Occipital lobe (tissue), 2 donors: ENCODE results near the gene DZIP1. TPM values are rescaled to one million over a fixed set of nuclear protein-coding genes. Genes with fewer than 3 reads are reported as not detected.

ENCODE experiments used
- DNase-seq: peaks from one replicate; lab custom pipeline; 2025; lab: John Stamatoyannopoulos, UW
- total RNA-seq: library from RNA; depleted of rRNA; stranded (reverse); fragments of >200 nt; gene quantifications from one replicate; pipeline ENCODE4 v1.2.3, GENCODE V29; 2014

DZIP1 gene
- total RNA-seq, 1 donor from 2014 or later = 43.7 TPM

DNA sequence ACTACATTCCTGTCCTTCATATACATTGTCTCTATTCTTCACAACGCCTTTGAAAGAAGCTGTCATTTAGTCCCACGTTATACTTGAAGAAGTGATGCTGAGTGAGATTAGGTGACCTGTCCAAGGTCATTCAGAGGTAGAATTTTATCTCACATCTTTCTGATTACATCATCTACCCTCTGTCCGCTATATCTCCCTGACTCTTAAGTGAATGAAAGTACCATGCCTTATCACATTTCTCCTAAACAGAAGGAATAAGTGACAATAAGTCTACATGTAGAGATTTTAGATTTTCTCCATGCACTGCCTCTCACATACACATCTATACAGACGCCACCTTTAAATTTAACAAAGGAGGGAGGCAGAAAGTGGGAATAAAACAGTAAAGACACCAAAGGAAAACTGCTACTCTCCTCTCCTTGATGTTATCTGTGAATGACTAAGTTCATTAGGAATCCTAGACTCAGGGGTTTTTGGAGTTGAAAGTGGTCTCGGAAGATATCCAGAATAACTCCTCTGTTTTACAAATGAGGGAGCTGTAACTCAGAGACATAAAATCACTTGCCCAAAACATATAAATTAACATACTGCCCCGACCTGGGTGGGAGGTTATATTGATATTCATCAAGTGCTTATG, 96.9 kb downstream of the DZIP1 start:
- DNase-seq = no peak

DNA sequence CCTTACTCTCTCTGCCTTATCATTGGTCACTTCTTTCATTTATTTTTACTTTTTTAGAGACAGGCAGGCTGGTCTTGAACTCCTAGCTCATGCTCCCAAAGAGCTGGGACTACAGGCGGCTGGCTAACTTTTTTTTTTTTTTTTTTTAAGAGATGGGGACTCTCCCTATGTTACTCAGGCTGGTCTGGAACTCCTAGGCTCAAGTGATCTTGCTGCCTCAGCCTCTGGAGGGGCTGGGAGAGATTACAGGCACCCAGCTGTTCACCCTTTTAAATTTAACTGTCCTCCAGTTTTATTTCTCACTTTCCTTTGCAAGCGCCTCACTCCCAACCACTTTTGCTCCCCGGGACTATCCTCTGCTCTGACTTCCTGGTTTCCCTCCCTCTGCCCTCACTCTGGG, 97.6 kb downstream of the DZIP1 start:
- no peak for DNase-seq

DNA sequence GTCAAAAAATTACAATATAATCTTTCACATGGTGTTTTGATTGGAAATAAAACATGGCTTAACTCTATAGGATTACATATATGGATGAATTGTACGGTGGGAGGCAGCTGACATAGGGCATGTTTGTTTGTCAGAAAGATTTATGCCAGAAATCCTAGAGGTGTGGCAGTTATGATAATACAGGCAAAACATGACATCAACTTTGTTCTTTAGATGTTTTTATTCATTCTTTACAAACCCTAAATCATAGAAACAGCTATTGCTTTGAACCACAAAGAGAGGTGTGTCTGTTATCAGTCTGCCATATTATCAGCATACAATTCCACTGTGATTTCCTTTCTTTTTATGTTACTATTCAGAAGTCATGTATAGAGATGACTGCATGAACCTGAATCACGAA, 100.2 kb downstream of the DZIP1 start:
- DNase-seq = no peak

DNA sequence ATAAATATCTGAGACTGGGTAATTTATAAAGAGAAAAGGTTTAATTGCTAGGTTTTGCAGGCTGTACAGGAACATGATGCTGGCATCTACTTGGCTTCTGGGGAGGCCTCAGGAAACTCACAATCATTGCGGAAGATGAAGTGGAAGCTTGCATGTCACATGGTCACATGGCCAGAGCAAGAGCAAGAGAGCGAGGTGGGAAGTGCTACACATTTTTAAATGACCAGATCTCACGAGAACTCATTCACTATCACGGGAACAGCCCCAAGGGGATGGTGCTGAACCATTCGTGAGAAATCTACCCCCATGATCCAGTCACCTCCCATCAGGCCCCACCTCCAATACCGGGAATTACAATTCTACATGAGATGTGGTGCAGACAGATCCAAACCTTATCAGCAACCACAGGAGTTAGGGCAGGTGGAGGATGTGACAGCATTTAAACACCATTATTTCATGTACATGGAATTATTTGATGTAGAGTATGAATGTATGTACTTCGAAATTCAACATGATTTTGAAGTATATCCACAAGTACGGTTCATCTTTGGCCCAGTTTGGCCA, 102.5 kb downstream of the DZIP1 start:
- no peak for DNase-seq

DNA sequence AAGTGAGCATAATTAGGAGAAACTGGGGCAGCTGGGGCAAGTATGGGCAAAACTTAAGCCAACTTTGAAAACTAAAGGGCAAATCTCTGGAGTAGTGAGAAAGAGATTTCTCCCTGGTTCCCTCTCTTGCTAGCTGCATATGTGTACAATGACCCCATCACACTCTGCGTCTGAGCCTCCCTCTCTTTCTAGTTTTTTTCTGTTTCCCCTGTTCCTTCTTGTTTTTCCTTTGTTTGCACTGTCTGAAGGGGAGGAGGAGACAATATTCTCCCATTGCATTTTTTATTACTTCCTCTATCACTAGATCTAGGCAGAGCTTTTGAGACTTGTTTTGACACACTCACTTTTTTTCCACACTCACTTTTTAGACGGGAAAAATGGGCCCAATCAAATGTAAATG, 103.2 kb downstream of the DZIP1 start:
- no peak for DNase-seq

DNA sequence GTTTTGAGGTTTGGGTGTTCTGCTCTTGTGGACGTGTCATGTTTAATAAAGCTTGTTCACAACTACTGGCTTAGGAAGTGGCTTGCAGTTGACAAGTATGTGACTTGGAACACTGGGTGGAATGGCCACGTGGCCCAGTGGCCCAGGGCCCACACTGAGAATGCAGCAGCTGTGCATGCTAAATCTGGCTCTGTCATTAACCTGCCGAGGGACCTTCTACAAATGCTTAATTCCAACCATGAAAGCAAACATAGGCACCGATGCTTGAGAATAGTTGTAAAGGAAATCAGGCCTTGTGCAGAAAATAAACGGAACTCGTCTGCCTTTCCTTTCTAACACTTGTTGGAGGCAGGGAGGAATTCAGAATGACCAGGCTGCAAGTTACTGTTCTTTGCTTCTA, 103.6 kb downstream of the DZIP1 start:
- no peak for DNase-seq

DNA sequence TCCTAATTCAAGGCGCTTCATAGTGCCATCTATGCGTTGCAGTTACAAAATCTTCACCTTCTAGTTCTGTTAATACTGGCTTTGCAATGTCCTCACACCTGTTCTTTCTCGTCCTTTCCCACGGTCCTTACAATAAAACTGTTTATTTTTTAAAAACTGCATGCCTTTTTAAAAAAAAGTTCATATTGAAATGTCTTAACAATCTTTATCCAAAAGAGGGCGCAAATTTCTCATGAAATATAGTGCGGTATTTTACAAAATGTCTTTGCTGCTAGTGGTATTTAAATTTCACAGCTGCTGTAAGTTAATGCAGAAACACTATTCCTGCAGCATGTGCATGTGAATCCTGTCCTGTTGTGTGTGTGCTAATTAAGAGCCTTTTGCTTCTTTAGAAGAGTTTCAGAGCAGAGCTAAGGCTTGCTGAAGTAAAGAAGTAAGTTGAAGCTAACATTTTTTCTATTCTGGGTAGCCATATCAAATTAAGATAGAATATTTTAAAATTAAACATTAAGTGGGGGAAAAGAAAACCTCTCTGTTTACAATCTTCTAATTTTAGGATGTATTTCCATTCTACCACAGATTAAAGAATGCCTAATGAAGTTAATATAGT, 107.8 kb downstream of the DZIP1 start:
- no peak for DNase-seq

DNA sequence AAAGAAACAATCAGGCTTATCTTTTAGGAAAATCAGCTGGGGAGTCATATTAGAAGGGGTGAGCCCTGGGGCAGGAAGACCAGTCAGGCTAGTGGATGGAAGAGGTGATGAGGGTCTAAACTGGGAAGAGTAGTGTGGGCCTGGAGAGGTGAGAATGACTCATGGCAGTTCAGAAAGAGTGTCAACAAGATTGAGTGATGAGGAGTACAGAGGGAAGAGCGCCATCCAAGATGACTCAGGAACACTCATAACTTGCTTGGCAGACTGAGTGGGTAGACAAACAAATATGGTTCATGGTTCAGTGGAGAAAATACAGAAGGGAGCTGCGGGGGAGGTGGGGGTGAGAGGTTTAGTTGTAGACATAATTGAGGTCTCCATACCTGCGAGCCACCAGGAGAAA, 109.3 kb downstream of the DZIP1 start:
- no peak for DNase-seq

DNA sequence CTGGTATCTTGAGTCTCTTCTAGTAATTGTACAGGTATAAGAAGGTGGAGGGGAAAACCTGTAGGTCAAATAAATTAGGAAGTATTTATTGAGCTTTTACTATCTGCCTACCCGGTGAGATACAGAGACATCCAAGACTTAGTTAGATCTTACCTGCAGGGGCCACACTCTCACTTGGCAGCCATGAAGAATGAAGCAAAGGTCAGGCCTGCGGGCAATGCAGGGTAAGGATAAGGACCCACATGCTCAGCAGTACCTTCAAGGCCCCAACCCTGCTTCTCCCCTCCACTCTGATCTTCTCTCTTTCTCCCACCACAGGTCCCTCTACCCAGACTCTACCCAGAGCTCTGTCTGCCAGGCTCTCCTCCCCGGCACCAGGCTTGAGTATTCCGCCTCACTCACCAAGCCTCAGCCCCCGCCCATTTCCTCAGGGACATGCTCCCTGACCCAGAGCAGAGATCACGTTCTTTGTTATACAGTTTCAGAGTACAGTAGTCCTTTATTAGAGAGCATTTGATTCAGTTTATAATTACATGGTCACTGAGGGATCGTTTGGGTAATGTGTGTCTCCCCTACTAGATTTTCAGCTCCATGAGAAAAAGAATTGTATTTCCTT, 110.9 kb downstream of the DZIP1 start:
- no peak for DNase-seq

DNA sequence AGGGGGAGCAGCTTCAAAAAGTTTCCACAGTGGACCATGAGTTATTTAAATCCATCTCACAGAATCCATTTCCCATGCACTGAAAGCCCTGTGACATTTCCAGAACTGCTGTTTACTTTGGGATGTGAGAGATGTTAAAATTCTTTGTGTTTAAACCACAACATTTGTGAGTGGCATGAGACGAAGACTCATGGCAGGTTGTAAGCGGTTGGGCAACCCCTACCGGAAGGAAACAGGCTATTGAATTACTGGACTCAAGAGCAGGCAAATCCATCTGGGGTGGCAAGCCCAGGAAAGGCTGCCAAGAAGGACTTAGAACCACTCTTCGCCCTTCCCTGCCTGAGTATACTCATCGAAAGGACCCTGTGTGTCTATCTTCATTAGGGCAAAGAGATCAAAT, 114.3 kb downstream of the DZIP1 start:
- no peak for DNase-seq

Other genes with a start within 250 kb of the DZIP1 start
- 2.3 TPM for gene CLDN10, start 92.0 kb downstream of the DZIP1 start, total RNA-seq
- gene DNAJC3, start 32.4 kb upstream of the DZIP1 start, total RNA-seq = 32.6 TPM